ENCODE results near the gene ARHGAP6.

Gene ARHGAP6

DNA sequence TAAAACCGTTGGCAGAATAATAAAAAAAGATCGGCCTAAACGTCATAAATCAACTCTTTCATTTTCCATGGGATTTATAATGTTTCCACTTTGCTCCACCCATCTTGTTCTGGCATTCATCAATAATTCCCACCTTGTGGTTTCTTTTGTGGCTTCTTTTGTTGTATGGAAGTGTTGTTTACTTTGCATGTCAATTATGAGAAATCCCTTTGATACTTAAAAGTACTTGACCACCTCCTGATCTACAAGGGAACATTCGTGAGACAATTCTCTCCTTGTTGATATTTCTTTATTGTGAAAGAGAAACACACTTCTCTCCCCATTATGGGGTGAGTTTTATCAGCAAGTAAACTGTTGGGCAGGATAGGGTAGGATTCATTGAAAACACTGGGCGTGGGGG lies 369.7 kb downstream of the ARHGAP6 start:
- DNase-seq (ENCODE audit: low spot score) = no peak
- TF ChIP-seq, protein P1, sequence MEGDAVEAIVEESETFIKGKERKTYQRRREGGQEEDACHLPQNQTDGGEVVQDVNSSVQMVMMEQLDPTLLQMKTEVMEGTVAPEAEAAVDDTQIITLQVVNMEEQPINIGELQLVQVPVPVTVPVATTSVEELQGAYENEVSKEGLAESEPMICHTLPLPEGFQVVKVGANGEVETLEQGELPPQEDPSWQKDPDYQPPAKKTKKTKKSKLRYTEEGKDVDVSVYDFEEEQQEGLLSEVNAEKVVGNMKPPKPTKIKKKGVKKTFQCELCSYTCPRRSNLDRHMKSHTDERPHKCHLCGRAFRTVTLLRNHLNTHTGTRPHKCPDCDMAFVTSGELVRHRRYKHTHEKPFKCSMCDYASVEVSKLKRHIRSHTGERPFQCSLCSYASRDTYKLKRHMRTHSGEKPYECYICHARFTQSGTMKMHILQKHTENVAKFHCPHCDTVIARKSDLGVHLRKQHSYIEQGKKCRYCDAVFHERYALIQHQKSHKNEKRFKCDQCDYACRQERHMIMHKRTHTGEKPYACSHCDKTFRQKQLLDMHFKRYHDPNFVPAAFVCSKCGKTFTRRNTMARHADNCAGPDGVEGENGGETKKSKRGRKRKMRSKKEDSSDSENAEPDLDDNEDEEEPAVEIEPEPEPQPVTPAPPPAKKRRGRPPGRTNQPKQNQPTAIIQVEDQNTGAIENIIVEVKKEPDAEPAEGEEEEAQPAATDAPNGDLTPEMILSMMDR (IDR thresholded peaks at IDR 0.05; ENCODE audit: extremely low read depth, missing control alignments) = no peak

DNA sequence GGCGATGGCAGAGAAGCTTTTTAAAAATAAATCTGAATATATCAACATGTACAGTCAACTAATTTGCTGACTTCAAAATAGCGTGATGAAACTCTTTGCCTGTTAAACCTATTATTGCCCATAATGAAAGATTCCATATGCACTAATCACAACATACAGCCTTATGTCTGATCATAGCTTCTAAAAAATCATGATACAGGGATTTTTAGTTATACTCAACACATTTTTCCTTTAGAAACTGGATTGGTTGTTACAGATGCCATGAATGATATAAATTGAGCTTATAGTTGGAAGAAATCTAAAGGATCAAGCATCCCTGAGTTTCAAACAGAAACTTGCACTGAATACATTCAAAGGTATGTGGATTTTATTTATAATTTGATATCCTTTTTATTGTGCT lies 372.6 kb downstream of the ARHGAP6 start, which contains the start of gene AMELX:
AMELX (plus strand) TSS at position 301 of the 400 bp plus-strand sequence. CDS start 1,376 bp downstream, outside the sequence.
- TF ChIP-seq, protein P1 (IDR thresholded peaks at IDR 0.05; ENCODE audit: extremely low read depth, missing control alignments) = no peak
- DNase-seq (ENCODE audit: low spot score) = no peak

DNA sequence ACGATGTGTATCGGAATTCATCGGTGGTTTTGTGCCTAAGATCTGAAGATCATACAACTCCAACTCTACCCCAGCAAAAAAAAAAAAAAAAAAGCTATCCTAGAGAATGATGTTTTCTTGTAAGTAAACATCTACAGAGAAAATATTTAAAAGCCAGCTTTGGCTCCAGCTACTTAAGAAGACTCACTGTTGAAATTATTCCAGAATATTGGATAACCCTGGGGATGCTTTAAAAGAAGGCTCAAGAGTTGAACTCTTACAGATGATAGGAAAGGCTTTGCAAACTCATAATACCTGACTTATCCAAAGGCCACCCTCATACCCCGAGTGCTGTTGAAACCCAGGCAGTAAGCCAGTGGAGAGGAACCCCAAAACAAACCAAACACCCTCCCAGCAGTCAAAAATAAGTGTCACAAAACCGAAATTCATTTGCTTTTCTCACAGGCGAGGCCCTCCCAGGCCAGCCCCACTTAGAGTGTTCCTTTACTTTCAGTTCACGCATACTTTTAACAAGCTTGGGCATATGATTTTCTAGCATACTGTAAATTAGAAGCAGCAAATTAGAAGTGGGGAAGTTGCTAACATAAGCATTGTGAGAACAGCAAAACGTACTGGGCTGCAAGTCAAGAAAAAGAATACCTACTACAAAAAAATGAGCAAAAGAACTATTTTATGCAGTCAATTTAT lies 375.2 kb downstream of the ARHGAP6 start:
- TF ChIP-seq, protein P1 (IDR thresholded peaks at IDR 0.05; ENCODE audit: extremely low read depth, missing control alignments) = no peak
- peak; percentile 5 for DNase-seq (ENCODE audit: low spot score)

DNA sequence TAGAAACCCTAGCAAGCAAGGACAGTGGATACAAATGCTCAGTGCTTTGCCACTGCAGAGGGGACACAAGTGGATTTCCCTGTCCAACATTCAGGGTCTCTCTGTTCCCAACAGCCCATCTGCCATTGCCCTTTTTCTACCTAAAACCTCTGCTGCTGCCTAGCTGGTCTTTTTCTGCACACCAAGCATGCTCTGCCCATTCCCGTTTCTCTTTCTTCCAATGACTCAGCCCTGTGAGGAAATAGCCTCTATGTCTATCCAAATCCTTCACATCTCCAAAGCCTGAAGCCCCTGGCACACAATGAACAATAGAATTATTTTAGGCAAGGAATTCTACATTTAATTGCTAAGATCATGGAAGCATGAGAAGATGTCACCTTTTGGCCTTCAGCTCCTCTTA lies 378.2 kb downstream of the ARHGAP6 start:
- no peak for DNase-seq (ENCODE audit: low spot score)

DNA sequence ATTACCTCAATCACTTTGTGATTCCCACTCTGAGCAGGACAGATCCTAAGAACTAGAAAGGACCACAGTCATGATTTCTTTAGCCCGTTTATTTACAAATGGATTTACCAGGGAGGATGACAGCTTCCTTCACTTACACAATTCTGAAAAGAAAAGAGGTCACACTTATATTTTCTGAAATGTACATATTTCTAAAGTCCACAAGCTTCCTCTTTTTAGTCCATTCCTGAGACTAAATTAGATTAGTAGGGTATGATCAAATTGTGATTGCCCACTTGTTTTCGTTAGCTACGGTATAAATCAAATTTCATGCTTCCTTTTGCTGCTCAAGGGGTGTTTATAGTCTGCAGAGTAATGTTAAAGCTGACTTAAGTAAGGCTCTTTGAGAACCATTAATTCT lies 380.1 kb downstream of the ARHGAP6 start:
- TF ChIP-seq, protein P1 (IDR thresholded peaks at IDR 0.05; ENCODE audit: extremely low read depth, missing control alignments) = no peak
- DNase-seq (ENCODE audit: low spot score) = no peak

More for the DNA sequence above, 378.2 kb downstream of the ARHGAP6 start:
- TF ChIP-seq, protein P1 (IDR thresholded peaks at IDR 0.05; ENCODE audit: extremely low read depth, missing control alignments) = no peak

DNA sequence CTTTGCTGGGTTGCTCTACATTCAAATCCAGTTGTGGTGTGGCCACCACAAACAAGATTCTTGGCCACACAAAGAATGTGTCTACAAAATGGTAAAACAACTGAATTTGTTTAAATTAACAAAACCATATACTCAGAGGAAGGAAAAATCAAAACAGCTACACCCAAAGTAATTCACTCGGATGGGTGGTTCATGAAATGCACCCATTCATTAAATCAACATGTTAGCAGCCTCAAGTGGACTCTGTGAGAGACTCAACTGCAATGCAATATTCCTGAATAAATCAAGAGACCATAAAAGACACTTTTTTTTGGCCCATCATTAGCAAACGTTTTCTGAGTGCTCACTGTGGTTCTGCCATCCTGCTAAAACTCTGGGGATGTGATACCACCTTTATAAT lies 383.7 kb downstream of the ARHGAP6 start:
- DNase-seq (ENCODE audit: low spot score) = no peak
- TF ChIP-seq, protein P1 (IDR thresholded peaks at IDR 0.05; ENCODE audit: extremely low read depth, missing control alignments) = no peak

DNA sequence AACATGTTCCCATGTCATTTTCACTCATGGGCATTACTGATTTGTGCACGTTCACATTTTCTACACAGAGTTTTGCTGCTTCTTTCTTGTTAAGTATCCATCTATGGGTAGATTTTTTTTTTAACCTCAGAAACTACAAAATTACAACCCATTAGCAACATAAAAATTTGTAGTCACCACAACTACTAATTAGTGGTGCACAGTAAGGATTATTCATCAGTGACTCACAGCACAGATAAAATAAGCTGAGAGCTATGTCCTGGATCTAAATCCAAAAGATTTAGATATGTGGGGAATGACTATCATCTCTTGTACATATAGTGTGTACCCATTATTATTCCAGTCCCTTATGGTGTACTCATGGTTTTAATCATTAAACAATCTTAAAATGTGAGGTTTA lies 392.2 kb downstream of the ARHGAP6 start:
- no peak for DNase-seq (ENCODE audit: low spot score)
- TF ChIP-seq, protein P1 (IDR thresholded peaks at IDR 0.05; ENCODE audit: extremely low read depth, missing control alignments) = no peak
